Ishikawa (cell line): ENCODE data around the gene IGSF23.

ENCODE experiments used
- REST ChIP-seq: IDR thresholded peaks from 2 replicates; pipeline ENCODE4 v1.6.1; 2012; ENCODE audit warnings: low read depth, mild to moderate bottlenecking
- TAF1 ChIP-seq: IDR thresholded peaks from 2 replicates; pipeline ENCODE4 v1.6.1; 2012; ENCODE audit warnings: low read depth, mild to moderate bottlenecking

- TF ChIP-seq TAF1 (no peak), REST (no peak)
Measured at GRCh38 chr19:44623080-44623479, 9.7 kb downstream of the IGSF23 start.
